COR-L47 (cell line): ENCODE measurements around the gene HEPN1.
A peak's percentile ranks its signal among the peaks of the same experiment; 100 is the strongest.
"Not testable (repeated sequence)": the region's sequence is repeated elsewhere in the genome, so short reads cannot be mapped to it uniquely, and the experiment has no call there.

Source experiments
- DNase-seq: peaks from one replicate; lab custom pipeline; 2025; lab: John Stamatoyannopoulos, UW

HEPN1 gene

DNA sequence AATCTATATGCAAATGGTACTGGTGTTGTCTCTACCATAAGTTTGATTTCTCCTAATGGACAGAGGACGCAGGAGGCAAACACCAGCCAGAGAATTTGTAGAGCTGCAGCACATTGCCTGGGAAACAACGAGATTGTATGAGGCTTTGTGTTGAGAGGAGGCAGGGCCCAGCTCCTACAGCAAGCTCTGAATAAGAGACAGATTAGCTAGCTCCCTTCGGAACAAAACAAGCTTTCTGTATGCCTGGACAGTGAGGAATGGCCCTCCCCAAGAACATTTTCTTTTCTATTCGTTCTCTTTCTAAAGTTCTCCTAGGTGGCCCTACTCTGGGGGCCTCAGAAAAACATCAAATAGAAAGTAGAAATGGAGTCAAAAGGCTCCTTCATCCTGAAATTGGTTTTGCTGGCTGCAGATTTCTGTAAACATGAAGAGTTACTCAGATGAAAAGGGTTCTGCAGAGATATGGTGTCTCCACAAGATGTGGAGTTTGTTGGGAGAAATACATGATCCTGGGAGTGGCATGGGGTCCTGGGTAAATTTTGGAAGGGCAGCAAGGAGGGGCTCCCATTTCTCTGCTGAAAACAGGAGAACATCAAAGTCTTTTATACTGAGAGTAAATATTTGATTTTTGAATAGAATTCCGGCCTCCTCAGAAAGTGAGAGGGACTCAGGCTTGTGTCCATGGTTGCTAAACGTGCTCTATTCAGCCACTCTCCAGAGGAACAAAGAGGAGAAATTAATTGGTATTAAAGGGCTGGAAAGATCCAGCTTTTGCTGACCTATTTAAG is 23.6 kb downstream of the HEPN1 start:
- no peak for DNase-seq

DNA sequence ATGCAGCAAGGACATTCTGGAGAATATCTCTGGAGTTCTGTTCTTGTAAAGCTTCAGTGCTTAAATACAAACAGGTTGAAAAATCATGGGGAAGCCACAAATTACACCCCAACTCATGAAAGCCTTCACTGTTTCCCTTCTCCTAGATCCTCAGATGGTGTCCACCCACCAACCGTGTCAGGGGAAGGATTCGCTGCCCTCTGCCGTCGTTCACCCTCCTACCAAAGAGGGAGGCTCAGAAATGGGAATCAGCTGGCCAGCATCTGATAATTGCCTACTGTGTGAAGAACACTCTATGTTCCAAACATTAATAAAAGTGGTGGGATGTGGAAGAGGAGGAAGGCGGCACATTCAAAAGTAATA is 24.2 kb downstream of the HEPN1 start:
- no peak for DNase-seq

DNA sequence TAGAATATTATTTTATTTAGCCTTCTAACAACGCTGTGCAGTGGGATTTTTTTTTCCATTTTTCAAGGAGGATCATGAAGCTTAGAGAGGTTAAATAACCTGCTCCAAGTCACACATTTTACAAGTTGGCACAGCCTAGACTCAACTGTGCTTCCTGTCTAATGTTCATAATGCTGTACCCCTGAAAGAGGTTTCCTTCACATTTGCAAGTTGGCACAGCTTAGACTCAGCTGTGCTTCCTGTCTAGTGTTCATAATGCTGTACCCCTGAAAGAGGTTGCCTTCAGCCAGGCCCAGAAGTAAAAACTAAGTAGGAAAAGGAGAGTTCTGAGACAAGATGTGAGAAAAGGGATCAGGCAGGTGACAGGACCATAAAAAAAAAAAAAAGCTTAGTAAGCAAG is 24.7 kb downstream of the HEPN1 start:
- no peak for DNase-seq

DNA sequence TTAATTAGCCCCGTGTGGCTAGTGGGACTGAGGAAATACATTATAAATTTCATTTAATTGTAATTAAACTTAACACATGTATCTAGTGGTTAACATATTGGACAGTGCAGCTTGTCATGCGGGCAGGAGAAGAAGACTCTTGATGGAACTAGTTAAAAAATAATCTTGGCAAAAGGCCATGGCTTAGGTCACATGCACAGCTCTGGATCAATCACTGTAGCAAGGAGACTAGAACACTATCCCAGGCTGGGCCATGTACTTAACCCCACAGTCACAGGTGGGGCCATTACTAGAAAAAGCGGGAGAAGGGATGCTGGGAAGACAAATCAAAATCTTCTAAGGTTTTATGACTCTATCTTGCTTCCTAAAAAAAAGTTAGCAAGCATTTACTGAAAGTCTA is 25.5 kb downstream of the HEPN1 start:
- DNase-seq: no peak

DNA sequence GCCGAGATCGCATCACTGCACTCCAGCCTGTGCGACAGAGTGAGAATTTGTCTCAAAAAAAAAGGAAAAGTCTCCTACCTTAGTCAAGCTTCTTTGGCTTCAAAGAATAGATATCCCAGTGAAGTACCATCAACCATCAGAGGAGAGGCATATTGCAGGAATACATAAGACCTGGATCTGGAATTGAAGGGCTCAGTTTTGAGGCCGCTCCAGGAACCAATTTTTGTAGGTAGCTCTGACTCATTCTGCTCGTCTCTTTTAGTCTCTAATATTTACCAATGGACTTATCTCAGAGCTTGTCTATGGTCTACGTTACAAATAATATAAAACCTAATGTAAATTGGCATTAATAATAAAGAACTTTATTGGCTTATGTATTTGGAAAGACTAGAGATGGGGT is 26.8 kb downstream of the HEPN1 start:
- no peak for DNase-seq

DNA sequence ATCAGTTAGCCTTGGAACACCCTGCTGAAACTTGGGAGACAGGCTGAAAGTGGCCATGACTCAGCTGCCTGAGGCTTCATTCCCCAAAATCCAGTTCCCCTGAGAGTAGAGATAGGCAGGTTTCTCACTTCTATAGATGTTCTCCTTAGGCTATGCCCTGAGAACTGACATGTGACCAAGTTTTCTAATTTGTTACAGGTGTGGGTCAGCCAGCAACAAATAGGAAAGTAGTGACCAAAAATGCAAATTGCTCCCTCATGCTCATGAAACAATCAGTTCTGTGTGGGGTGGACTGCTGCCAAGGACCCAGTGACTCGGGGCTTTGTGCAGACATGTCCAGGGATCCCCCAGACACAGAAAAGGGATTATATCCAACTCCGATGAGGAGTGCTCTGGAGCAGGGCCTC is 27.7 kb downstream of the HEPN1 start:
- DNase-seq: no peak

DNA sequence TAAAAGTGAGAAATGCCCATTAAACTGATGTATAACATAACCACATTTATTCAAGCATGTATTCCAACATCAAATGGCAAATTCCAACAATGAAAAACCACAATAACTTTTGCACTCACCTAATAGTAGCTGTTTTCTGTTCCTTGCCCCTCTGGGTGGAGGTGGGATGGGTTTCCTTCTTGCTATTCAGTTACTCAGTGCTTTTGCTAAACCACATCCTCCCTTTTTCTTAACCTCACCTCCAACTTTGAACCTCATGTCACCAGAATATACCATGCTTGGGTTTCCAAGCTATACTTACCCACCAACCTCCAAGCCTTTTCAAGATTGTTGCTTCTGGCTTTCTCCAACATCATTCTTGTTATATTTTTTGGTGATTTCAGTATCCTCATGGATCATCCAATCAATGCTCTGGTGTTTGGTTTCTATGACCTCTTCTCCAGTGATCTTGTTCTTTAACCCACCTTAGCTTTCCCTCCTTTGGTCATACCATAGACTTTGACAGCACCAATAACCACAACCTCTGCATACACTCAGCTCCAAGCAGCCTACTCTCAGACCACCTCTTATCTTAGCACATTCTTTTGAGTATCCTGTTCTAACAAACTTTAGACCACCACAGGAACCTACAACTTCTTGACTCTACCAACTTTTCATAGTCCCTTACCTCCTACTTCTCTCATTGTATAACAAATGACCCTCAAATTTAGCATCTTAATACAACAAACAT is 31.7 kb downstream of the HEPN1 start:
- no peak for DNase-seq

DNA sequence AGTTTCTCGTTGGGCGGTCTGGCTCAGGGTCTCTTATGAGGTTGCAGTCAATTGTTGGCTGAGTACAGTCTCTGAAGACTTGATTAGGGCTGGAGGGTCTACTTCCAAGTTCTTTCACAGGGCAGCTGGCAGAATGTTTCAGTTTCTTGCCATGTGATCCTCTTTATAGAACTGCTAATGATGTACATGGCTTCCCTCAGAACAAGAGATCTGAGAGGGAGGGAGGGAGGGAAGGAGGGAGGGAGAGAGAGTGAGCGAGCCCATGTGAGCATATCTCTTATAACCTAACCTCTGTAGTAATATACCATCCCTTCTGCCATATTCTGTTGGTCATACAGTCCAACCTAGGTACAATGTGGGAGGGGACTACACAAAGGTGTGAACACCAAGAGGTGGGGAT is 32.3 kb downstream of the HEPN1 start:
- no peak for DNase-seq

DNA sequence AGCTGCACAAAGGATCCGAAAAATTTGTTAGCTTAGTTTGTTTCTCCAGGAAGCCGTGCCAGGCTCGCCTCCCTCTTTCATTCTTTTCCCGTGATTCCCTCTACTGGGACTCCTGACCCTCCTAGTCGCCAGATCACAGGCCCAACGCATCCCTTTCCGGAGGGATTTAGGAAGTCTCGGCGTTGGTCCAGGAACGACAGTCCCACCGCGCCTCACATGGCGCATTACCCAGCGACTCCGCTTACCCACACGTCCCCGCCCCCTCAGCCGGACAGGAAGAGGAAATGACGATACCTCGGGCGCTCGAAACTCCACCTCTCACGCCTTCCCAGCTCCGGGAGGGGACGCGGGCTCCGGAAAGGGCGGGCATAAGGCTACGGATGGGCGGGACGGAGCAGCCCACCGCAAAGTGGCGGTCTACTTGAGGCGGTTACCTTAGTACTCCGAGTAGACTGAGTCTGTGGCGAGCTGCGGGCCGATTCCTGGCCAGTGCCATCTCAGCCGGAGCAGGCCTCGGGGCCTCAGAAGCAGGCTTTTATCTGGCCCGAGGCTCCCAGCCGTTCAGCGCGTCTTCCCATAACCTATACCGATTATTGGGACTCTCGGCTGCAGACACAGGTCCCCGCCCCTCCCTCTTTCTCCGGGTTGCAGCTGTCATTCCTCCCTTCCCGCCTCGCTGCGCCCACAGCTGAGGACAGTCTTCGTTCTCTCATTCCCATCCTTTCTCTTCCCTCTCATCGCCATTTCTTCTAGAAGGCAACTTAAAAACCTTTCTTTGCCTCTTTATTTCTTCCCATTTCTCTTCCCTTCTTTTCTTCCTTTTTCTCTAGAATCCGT is 34.9 kb downstream of the HEPN1 start, which contains the start of gene CCDC15:
CCDC15 (plus strand) TSS at position 450 of the 837 bp plus-strand sequence. CDS start 531 bp downstream, outside the sequence.
- peak; percentile 97 for DNase-seq

DNA sequence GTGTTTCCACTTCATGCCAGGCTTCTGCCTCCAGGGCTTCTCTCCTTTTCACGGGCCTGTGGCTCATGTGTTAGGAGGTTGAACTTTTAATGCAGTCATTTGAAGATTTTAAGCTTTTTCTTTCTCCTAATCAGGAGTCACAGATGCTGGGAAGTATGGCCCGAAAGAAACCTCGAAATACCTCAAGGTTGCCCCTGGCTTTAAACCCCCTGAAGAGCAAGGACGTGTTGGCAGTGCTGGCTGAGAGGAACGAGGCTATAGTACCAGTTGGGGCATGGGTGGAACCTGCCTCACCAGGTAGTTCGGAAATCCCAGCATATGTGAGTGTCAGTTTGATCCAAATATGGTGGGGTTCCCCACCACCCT is 35.5 kb downstream of the HEPN1 start:
- DNase-seq: no peak

DNA sequence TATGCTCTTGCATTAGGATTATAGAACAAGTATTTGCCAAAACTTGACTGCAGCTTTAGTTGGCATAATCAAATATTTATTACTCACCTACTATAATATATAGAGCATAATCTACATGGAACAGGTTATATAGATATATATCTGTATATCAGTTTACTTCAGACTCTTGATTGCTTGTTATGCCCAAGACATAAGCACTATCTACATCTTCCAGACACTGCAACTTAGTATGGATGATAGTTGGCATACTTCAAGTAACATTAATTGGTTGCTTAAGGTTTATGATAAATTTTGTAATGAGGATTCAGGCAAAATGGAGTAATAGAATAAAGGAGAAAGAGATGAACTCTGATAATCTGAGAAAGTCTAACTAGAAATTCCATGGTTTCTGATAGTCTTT is 36.0 kb downstream of the HEPN1 start:
- no peak for DNase-seq

DNA sequence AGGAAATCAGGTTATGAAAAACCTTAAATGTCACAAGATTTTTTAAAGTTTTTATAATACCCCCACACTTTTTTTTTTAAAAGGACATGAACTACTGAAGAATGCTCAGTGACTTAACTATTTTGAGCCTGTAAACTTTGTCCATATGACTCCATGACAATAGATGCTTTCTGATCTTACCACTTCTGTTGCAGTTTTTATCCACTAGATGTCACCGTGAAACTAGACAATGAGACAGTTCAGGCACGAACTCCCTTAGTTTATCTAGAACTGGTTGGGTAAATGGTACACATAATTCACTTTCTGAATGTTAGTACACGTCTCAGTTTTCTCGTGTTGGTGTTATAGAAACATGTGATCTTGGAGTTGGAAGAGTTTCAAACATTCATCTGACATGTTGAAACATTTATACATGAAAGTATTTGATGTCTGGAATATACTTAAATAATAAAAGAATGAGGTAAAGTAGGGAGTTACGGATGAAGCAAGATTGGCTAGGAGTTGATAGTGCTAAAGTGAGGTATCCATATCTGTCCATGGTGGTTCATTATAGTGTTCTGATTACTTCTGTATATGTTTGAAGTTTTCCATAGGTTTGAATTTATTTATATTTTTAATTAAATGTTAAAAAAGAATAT is 43.0 kb downstream of the HEPN1 start:
- peak; percentile 37 for DNase-seq

DNA sequence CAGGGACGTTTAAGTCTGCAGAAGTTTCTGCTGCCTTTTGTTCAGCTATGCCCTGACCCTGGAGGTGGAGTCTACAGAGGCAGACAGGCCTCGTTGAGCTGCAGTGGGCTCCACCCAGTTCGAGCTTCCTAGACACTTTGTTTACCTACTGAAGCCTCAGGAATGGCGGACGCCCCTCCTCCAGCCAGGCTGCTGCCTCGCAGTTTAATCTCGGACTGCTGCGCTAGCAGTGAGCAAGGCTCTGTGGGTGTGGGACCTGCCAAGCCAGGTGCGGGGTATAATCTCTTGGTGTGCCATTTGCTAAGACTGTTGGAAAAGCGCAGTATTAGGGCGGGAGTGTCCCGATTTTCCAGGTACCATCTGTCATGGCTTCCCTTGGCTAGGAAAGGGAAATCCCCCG is 49.1 kb downstream of the HEPN1 start:
- DNase-seq: not testable (repeated sequence)
